A172 (cell line): ENCODE measurements around the gene DNM2. TPM values are rescaled to one million over a fixed set of nuclear protein-coding genes. Genes with fewer than 3 reads are reported as not detected.
"Not testable (repeated sequence)": the region's sequence is repeated elsewhere in the genome, so short reads cannot be mapped to it uniquely, and the experiment has no call there.

Experiments
- DNase-seq: peaks from one replicate; pipeline ENCODE4 v3.0.0-alpha.2; 2015; ENCODE audit warnings: low spot score
- total RNA-seq: library from RNA; depleted of rRNA; stranded (reverse); fragments of >200 nt; shearing (Covaris generic); gene quantifications from 2 replicates; pipeline ENCODE4 v1.2.3, GENCODE V29; 2014

Gene DNM2
- total RNA-seq, 1 experiment from 2014 or later, result 56.0 TPM

DNA sequence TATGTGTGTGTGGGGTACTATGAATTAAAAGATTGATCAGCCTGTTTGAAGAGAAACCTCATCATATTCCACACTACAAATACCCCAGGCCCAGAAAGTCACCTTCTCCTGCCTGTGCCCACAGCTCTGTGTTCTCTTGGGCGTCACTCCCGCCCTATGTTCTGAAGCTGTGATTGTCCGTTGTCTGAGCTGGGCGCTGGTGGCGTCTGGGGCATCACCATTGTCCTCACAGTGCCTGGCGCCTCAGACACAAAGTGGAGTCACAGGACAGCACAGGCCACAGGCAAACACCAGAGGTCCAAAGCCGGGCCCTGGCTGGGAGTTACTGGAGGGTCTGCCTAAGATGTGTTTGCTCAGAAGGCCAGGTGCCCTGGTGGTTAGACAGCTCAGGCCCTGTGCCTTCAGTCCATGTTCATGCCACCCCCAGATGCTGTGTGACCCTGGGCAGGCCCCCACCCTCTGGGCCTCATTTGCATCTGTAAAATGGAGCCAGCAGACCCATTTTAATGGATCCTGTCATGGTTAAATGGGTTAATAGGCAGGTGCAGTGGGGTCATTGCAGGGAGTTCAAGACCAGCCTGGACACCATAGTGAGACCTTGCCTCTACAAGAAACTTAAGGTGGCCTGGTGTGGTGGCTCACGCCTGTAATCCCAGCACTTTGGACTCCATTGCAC lies 34.5 kb downstream of the DNM2 start:
- no peak for DNase-seq

DNA sequence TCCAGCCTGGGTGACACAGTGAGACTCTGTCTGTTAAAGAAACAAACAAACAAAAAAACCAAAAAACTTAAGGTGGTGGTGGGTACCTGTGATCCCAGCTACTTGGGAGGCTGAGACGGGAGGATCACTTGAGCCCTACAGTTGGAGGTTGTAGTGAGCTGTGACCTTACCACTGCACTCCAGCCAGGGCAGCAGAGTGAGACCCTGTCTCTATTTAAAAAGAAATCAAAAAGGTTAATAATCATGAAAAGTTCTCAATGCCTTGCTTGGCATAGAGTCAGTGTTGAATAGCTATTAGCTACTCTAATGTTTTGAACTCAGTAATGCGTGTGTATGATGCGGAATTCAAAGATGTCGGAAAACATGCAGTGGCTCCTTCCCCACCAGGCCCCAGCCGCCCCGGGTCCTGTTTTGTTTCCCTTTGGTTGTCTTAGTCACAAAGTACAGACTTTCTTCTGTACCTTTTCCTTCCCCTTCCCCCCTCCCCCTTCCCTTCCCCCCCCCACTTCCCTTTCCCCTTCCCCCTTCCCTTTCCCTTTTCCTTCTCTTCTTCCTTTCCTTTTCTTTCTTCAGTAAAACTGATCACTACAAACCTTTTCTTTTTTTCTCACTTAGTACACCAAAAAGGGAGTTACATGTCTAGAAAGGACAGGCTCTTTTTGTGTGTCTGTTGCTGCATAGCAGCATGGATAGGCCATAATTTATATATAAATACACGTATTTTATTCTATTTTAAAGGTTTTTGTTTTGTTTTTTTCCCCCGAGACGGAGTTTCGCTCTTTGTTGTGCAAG lies 35.2 kb downstream of the DNM2 start:
- no peak for DNase-seq

DNA sequence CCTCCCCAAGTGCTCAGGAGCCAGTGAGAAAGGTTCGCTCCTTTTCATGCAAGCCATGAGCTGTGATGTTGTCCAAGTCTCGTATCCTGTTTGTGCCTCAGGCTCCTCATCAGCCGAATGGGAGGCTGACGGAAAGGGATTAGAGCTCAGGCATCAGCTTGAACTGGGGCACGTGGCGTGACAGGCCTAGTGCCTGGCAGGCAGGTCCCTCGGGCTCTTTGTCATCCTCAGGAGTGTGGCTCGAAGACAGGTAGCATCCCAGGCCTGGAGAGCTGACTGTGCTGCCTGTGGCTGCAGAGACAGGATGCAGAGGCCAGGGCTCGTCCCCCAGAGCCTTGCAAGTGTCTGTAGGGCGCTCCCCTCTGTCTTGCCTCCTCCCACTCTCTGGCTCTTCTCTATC lies 38.5 kb downstream of the DNM2 start:
- no peak for DNase-seq

DNA sequence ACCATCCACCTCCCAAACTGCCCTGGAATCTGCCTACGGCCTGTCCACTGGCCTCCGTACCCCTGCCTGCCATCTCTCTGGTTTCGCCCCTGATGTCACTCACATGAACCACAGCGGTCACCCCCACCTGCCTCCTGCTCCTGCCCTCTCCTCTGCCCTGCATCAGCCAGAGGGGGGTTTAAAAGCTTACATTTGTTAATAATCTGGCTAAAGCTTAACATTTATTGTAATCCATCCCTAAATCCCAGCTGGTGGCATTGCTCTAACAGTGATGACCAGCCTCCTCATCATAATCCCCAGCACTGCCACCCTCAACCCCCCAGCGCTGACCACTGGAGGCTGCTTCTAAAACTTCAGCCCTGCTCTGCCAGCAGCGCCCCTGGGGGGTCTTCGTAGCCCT lies 38.9 kb downstream of the DNM2 start:
- no peak for DNase-seq

- DNase-seq, result not testable (repeated sequence)
These were observed 40.2 kb downstream of the DNM2 start for GRCh38 chr19:10758050-10758449.

DNA sequence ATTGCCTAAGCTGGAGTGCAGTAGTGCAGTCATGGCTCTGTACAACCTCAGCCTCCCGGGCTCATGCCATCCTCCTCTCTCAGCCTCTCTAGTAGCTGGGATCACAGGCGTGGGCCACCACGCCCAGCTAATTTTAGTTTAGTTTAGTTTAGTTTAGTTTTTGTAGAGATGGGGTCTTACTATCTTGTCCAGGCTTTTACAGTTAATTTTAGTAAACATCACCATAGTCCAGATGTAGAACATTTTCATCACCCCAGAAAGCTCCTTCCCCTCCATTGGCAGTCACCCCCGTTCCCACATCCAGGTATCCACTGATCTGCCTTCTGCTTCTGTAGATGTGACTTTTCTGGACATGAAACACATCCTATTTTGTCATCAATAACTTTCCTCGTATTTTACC lies 41.1 kb downstream of the DNM2 start:
- no peak for DNase-seq

DNA sequence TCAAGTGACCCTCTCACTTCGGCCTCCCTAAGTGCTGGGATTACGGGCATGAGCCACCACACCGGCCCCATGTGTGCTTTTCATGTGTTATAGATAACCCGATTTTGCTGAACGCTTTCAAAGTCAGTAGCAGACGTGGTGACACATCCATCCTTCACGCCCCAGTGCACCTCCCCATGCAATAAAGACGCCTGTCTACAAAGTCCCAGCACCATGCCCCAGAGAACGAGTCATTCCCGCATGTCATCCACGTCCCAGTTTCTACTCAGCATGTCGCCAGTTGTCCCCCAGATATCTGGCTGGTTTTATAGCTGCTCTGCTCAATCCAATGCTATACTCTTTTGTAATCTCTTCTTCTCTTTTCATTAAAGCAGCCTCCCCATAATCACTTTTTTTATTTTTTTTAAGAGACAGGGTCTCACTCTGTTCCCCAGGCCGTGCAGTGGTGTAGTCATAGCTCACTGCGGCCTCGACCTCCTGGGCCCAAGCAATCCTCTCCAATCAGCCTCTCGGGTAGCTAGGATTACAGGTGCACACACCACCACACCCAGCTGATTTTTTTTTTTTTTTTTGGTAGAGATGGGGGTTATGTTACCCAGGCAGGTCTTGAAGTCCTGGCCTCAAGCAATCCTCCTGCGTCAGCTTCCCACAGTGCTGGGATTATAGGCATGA lies 42.5 kb downstream of the DNM2 start:
- peak; percentile 53 for DNase-seq

- no peak for DNase-seq
These were observed 43.8 kb downstream of the DNM2 start for GRCh38 chr19:10761443-10762250.

DNA sequence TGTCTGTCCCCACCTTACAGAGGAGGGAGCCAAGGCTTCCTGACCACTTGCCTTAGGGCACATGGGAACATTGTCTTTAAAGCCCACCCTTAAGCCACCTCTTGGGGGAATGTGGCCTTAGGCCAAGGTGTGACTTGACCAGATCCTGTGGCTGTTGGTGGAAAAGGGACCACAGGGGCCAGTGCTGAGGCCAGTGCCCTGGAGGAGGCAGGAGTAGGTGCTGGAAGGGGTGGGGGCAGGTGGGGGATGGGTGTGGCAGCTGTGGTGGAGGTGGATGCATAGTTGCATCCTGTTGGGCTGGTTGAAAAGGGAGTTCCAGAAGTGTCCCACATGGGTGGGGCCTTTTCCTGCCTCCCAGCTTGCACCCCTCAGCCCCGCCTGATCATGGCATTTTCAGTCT lies 44.8 kb downstream of the DNM2 start:
- peak; percentile 48 for DNase-seq

DNA sequence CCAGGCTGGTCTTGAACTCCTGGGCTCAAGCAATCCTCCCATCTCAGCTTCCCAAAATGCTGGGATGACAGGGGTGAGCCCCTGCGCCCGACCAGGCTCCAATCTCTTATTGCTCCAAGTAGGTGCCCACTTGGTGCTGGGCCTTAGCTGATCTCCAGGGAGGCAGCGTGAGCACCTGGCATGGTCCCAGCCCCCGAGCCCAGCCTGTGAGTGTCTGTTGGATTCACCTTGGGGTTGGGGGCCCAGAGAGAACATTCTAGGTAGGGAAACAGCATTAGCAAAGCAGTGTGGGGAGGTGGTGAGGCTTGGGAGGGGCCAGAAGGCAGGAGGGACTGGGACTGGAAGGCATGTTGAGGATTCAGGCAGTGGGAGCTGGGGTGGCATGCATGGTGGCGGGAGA lies 45.5 kb downstream of the DNM2 start:
- DNase-seq, result no peak

GRCh38 chr19:10763828-10764339 lies 46.0 kb downstream of the DNM2 start:
- no peak for DNase-seq

- DNase-seq, result no peak
These were observed 46.5 kb downstream of the DNM2 start for GRCh38 chr19:10764340-10764894.

GRCh38 chr19:10766049-10766623 lies 48.3 kb downstream of the DNM2 start:
- DNase-seq, result no peak

DNA sequence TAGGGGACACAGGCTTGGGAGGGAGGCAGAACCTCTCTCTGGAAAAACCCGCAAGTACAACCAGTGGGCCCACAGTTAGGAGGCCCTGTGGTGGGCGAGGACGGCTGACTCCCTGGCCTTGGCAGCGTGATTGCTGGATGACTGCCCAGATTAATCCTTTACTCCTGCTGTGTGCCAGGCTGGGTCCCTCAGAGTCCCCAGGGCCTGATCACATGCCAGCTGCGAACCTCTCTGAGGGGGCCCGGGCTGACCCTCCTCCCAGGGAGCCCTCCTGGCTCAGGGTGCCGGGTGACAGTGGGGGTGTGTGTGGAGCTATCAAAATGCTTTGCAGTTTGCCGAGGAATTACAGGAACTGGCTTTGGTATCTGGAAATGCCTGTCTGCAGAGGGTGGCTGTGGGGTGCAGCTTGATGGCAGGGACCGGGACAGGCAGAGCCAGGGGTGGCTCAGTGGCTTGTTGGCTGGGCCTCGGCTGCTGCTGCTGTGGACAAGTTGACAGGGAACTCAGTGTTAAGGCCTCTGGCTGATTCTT lies 48.9 kb downstream of the DNM2 start:
- peak; percentile 39 for DNase-seq

DNA sequence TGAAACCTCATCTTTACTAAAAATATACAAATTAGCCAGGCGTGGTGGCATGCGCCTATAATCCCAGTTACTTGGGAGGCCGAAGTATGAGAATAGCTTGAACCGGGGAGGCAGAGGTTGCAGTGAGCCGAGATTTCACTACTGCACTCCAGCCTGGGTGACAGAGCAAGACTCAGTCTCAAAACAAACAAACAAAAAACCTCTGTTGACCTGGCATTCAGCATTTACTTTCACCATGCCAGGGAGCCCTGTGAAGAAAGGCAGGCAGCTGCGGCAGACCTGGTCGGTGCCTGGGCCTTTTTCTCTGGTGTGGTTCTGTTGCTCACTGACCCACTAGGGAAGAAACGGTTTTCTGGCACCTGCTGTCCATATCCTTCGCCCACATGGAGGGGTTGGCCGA lies 49.8 kb downstream of the DNM2 start:
- DNase-seq, result no peak

- no peak for DNase-seq
These were observed 50.5 kb downstream of the DNM2 start for GRCh38 chr19:10768369-10768768.

DNA sequence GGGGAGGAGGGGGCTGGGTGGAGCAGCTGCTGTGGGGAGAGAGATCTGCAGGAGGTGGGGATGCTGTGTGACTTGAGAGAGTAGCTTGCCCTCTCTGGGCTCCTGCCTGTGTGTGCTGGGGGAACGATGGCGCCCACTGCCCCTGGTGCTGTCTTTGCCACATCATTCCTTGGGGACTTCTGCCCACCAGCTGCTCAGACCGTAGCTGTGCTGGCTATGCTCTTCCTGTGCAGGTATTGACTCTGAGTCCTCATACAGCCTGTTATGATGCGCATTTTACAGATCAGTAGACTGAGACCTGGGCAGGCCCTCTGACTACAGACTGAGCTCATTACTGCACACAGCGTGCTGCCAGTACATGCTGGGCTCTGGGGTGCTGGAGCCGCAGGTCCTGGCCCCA lies 51.1 kb downstream of the DNM2 start:
- no peak for DNase-seq

- peak; percentile 18 for DNase-seq
These were observed 51.9 kb downstream of the DNM2 start for GRCh38 chr19:10769533-10770491.

GRCh38 chr19:10773969-10774368 lies 56.1 kb downstream of the DNM2 start:
- no peak for DNase-seq

GRCh38 chr19:10774893-10775292 lies 57.0 kb downstream of the DNM2 start:
- no peak for DNase-seq
